H54 (cell line): ENCODE data around the gene UGT3A2.

Experiments
- DNase-seq: peaks from one replicate; pipeline ENCODE4 v3.0.0; 2011; ENCODE audit warnings: low spot score, mixed read lengths; ENCODE audit not compliant: insufficient read length
- FAIRE-seq: peaks from 3 replicates; lab custom pipeline; 2011; peaks lifted over from hg19 to GRCh38; lab: Jason Lieb, UNC
- POLR2A ChIP-seq: IDR thresholded peaks from 2 replicates; pipeline ENCODE4 v1.6.1; 2011; ENCODE audit warnings: low read depth, mild to moderate bottlenecking, low read length

The UGT3A2 gene, protein sequence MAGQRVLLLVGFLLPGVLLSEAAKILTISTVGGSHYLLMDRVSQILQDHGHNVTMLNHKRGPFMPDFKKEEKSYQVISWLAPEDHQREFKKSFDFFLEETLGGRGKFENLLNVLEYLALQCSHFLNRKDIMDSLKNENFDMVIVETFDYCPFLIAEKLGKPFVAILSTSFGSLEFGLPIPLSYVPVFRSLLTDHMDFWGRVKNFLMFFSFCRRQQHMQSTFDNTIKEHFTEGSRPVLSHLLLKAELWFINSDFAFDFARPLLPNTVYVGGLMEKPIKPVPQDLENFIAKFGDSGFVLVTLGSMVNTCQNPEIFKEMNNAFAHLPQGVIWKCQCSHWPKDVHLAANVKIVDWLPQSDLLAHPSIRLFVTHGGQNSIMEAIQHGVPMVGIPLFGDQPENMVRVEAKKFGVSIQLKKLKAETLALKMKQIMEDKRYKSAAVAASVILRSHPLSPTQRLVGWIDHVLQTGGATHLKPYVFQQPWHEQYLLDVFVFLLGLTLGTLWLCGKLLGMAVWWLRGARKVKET

DNA sequence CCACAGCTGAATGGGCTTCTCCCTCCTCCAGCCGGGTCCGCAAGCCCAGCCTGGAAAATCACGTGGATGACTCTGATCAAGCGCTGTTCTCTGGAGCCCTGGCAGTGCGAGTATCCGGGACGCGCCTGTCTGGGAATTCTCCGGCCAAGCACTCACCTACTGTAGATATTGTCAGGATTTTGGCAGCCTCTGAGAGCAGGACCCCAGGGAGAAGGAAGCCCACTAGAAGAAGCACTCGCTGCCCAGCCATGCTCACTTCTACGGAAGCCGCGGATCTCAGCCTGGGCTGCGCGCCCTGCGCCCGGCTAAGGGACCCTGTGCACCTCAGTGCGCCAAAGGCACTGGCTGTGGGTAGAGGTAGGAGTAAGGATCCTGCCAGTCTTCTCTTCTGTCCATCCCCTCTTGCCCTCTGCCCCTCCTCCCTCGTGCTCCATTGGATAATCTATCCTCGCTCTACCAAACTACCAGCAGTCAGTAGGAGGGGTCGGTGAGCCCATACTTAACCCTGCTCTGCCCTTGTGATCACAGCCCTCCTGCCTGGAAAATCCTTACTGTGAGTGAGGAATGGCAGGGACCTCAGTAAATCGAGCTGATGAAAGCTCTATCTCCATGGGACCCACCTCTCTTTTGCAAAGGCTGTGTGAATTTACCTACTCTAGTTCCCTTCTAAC is at the start of gene UGT3A2:
Gene UGT3A2 (minus strand): TSS at position 343 of the 671 bp plus-strand sequence. CDS start 93 bp downstream, at position 250.
- no peak for DNase-seq
- FAIRE-seq, result no peak

DNA sequence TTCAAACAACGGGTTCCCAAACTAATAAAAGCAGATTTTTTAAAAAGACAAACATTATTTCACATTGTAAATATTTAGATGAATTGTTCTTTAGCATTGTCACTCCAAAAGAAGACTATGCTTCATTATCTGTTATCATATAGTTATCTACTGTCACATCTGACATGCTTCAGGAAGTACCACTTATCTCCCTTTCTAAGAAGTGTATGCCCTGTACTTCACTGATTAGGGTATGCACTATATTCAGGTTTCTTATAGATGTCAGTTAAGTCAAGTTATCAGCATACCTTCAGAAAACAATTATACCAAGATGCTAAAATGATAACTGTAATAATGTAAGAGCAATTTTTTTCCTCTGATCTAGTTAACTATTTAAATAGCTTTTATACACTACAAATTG is 44.6 kb upstream of the UGT3A2 start:
- DNase-seq (no peak), FAIRE-seq (peak; percentile 53)
- TF ChIP-seq POLR2A, result no peak

More for the DNA sequence above, at the start of gene UGT3A2:
- TF ChIP-seq POLR2A, result no peak

DNA sequence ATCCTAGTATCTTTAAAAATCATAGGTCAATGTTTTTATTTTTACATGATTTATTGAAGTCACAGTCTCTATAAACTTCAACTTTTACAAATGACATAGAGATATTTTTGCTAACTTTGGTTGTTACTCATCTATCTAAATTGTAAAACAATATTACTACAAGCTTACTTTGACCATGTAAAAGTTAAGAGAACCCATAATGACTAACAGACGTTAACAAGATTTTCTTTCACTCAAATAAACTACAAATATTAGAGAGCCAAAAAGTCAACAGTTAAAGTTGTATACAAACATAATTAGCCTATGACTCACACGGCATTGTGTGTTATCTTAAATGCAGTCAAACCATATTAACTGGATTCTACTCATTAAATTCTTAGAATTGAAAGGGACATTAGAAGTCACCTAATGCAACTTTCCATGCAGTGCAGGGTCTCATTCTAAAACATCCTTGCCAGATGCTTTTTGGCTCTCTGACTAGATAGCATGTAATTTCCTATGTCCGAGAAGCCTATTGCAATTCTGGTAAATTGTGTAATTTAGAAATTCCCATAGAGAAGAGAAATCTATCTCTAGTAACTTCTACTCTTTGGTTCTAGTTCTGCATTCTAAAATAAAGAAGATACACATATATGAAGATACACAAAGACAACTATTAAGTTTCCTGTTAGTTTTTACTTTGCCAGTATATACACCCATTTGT is 42.2 kb upstream of the UGT3A2 start:
- FAIRE-seq (peak; percentile 55), DNase-seq (no peak)
- TF ChIP-seq POLR2A, result no peak

DNA sequence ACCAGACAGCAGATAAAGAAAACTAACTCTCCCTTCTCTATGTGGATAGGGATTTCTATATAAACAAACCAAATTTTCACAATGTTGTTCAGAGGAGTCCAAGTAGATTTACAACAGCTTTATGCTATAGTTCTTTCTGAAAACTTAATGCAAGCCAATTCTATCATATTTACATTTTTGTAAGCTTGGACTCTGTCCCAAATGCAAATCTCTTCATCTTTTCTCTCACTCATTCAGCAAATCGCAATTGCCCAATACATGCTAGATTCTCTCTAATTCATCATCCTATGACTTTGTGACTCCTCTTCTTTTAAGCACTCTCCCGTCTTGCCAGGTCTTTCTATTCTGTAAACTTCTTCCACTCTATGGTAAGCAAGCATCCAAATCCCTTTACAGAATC is 39.1 kb upstream of the UGT3A2 start:
- TF ChIP-seq POLR2A, result no peak
- FAIRE-seq (no peak), DNase-seq (no peak)

DNA sequence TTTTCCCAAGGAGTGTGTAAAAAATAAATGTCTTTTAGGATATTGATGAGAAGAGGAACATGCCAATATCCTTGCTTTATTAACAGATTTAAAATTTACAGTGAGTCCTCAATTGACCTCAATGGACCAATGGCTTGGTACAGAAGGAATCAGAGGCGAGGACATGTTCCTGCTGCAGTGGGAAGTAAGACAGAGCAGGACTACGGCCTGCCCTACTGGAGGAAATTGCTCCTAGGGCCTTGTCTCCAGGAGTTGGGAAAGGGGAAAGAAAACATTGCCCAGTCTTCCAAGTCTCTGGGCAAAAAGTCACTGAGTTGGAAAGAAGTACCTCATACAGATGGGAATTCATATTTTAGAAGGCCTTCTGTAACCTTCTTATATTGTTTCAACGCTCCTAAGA is 33.1 kb upstream of the UGT3A2 start:
- no peak for DNase-seq
- TF ChIP-seq POLR2A, result no peak
- no peak for FAIRE-seq

DNA sequence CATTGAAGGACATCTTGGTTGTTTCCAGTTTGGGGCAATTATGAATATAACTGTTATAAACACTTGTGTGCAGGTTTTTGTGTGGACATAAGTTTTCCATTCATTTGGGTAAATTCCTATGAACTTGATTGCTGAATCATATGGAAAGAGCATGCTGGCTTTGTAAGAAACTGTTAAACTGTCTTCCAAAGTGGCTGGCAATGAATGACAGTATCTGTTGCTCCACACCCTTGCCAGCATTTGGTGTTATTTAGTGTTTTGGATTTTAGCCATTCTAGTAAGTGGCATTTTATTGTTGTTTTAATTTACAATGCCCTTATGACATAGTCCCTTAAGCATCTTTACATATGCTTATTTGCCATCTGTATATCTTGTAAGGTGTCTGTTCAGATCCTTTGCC is 29.8 kb upstream of the UGT3A2 start:
- DNase-seq, result no peak
- TF ChIP-seq POLR2A, result no peak
- FAIRE-seq, result peak; percentile 72

DNA sequence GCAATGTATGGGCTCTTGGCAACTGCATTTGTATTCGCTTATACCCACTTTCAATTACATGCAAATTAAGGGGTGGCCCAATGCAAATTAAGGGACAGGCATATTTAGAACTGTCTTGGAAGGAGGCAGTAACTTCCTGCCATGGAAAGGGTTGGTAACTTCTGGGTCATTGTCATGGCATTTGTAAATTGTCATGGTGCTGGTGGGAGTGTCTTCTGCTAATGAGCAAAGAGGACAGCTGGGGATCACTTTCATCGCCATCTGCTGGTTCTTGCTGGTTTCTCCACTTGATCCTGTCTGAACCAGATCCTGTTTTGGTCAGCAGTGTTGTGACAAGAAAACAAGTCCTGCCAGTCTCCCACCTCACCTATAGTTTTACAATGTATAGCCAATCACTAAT is 23.3 kb upstream of the UGT3A2 start:
- FAIRE-seq, result peak; percentile 20
- no peak for DNase-seq
- no peak for TF ChIP-seq POLR2A

DNA sequence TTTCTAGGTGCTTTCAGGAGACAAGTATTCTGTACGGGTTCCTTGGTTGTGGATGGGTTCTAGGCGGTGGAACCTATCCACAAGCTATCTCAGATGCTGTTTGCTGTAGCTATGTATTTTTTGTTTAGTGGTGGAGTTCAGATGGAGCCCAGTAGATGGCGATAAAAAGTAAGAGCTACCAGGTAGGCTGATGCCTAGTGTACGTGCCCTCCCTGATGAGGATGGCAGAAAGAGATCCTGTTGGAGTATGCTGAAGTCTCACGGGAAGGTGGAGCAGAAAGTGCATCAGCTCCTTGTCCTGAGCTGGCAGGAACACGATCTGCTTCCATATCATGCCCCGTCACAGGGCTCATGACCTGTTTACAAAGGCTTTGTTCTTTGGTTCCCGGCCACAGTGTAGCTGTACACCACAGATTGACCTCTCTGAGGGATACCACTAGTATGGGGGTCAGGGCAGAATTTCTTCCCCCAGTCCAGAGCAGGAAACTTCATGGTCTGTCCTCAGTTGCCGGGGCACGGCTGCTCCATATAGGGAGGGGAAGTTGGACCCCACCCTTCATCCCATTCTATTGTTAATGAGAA is 12.6 kb upstream of the UGT3A2 start:
- peak; percentile 44 for DNase-seq
- no peak for TF ChIP-seq POLR2A
- peak; percentile 98 for FAIRE-seq

DNA sequence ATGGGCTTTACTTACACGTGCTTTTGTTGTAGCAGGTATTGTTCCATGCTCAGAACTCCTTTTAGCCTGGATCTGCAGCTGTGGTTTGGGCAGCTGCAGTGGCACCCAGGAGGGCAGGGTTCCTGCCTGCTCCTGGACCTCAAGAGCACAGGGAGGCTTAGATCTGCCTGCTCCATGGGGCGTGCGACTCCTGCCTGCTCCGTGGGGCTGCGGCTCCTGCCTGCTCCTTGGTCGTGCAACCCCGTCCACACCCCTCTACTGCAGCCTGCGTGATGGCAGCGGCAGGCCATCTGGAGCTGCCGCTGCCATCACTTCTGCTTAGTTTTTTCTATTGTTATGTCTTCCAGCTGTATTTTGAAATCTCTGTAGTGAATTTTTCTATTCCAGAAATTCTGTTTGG is 11.7 kb upstream of the UGT3A2 start:
- TF ChIP-seq POLR2A, result no peak
- FAIRE-seq (no peak), DNase-seq (no peak)

DNA sequence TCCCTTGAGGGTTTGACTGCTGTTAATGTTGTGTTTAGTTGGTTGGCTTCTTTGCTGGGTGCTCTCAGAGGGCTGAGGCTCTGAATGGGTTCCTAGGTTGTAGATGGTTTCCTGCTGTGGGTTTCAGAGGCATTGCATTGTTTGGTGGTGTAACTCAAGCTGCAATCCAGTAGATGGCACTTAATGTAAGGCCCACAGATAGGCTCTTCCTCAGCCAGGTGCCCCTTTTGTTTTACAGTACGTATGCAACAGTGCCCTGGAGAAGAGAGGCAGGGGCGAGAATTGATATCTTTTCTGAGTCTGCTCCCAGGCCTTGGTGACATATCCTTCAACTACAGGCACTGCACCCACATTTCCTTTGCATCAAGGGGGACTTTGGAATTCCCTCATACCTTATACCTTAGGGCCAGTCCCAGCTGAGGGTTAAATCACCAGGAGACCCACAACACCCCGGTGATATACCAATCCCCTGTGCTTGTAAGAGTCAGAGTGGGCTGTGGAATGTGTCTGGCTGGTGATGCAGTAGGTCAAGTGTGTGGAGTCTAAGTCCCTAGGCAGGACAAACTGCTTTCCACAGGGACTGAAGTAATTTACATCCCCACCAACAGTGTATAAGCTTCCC is 7.0 kb upstream of the UGT3A2 start:
- DNase-seq, result no peak
- no peak for FAIRE-seq
- TF ChIP-seq POLR2A, result no peak

DNA sequence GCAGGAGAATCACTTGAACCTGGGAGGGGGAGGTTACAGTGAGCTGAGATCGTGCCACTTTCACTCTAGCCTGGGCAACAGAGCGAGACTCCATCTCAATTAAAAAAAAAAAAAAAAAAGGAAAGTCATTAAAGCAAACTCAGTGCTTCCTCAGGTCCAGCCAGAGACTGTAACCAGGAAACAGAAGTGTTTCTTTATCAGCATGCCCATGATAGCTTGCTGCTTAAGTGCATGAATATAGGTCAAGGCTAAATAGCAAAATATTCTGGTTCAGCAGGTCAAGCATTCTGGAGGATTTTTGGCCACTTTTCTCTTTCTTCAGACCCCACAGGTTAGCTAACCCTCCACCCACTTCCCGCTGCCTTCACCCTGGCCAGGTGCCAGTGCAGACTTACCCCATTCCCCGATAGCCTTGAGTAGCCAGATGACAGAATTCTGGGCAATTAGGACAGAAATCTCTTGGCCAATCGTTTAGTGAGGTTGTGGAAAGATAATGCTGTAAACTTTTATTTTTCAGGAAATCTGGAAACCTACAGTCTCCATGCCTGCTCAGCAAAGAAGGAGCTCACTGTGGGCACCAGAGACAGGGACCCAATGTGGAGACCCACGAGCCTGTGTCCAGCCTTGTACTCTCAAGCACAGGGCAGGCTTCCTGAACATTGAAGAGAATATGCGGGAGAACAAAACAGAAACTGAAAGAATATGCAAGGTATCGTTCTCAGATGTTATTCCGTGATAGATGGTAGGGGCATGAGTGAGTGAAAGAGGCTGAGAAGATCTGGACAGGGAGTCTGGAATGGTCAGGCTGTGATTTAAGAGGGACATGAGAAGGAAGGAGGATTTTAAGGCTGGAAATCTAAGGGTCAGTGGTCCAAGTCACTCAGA is 4.2 kb upstream of the UGT3A2 start:
- TF ChIP-seq POLR2A, result no peak
- DNase-seq (no peak), FAIRE-seq (no peak)

DNA sequence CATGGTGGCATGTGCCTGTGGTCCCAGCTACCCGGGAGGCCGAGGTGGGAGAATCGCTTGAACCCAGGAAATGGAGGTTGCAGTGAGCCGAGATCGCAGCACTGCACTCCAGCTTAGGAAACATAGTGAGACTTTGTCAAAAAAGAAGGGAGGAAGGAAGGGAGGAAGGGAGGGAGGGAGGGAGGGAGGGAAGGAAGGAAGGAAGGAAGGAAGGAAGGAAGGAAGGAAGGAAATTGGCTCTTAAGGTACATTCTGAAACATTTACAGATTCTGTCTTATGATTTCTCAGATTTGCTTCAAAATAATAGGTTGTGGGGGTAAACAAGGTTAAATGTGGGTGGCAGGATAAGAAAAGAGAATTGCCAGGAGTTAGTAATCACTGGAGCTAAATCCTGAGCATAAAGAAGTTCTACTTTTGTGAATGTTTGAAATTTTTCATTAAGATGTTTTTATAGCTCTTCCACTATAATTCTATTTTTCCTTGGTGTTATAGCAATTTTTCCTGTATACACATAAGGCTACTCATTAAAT is 2.1 kb upstream of the UGT3A2 start:
- DNase-seq (no peak), FAIRE-seq (no peak)
- no peak for TF ChIP-seq POLR2A
